HG02588 (cell line): Measurements from ENCODE around the gene YJEFN3.

ENCODE experiments used
- ATAC-seq: cut with Tn5 transposase; IDR thresholded peaks from one replicate; pipeline ENCODE4 v1.9.1; 2021; ENCODE audit warnings: mild to moderate bottlenecking, moderate library complexity; ENCODE audit not compliant: unreplicated experiment

YJEFN3 gene

DNA sequence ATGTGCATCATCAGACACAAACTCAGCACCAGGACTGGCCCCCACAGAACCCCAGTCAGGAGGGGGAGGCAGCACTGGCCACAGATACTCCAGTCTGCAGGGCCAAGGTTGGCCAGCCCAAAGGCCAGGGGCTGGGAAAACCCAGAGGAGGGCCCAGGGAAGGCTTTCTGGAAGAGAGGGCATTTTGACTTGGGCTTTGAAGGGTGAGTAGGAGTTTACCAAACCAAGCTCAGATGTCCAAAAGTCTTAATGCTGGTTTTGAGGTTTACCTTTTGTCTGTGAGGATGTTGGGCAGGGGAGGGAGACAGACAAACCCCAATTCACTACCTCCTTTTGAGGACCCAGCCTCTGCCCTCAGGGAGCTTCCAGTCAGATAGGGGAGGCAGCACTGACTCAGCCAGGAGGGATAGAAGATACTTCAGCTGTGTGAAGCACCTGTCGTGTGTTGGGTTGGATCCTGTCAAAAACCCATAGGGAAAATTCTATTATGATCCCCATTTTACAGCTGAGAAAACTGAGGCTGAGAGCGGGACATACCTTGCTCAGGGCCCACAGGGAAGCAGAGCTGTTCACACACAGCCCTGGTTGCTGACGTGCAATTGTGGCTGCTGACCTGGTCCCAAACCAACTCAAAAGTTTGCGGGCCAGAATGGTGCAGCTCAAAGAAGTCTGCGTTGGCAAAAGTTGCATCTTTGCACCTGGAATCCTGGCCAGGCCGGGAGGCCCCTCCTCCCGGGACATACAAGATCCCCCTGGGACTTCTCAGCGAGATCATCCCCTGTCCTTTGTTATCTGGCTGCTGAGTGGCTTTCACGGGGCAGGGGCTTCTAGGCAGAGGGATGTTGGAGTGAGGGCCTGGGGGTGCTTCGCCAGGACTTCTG is 22.5 kb downstream of the YJEFN3 start:
- ATAC-seq: no peak

DNA sequence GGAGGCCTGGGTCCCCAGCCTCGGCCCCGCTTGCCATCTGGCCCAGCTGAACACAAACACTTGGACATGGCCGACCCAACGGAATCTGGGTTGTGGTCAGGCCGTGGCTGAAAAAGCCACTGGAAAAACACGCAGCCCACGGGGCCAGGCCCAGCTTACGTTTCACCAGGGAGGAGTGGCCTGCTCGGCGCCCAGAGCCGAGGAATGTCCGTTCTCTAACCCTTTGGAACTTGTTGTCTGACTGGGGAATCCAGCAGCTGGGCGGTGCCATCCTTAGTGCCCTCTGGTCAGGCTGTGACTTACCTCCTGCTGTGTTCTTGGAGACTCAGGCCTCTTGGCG is 23.1 kb downstream of the YJEFN3 start:
- no peak for ATAC-seq

DNA sequence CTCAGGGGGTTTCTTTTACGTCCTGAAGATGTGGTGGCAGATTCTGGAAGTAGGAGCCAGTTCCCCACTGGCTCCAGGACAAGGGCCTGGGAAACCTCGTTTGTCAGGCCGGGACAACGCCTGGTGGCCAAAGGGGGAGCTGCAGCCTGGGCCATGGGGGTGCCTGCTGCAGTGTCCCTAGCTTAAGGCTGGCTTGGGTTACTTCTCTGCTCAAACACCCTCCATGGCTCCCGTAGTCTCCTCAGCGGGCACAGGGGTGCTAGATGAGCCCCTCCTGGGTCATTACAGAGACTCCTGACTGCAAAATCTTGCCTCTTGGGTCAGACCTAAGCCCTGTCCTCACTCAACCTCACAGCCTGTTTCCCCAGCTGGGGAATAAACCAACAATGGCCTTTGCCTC is 24.1 kb downstream of the YJEFN3 start:
- no peak for ATAC-seq

DNA sequence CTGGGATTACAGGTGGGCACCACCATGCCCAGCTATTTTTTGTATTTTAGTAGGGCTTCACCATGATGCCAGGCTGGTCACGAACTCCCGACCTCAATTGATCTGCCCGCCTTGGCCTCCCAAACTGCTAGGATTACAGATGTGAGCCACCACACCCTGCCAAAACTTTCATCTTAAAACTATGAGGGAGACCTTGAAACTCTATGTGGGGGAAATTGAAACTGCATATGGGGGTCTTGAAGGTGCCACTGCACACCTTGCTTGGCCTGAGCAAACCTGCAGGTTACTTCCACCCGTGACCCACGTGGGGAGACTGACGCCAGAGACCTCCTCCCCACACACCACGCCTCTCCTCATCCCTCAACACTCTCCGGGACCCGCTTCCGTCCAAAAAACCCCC is 25.0 kb downstream of the YJEFN3 start:
- ATAC-seq: no peak

DNA sequence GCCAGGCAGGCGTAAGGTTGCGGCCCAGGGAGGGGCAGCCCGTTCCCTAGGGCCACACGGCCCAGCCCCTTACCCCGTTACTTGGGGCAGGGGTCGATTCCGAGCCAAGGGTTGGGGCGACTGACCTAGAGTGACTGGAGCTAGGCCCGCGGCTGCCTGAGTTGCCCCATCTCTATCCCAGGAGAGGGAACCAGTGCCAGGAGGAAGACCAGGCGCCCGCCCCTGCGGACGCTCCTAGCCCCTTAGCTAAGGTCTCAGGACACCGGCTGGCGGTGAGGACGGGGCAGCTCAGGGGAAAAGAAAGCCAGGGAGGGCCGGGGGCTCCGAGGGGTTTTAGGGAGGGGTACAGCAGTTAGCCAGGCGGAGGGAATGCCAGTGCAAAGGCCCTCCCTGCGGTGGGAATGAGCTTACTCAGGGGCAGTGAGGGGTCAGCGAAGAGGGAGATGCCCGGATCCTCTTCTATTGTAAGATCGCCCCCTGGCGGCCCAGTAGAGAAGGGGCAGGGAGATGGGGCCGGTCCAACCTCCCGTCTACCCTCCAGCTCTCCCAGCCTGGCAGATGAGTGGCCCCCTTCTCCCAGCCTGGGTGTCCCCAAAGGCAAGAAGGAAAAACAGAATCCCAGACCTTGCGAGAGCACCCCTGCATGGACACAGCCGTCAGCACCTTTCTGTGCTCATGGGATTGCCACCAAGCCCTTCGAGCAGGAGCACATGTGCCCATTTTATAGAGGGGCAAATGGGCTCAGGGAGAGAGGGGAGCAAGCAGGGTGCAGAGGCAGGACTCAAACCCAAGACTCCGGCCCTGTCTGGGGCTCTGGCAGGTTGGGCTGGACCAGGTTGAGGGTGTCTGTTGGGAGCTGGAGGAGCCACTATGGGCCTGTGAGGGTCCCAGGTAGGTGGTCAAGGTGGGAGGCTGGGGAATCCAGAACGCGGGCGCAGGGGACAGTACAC is 25.6 kb downstream of the YJEFN3 start:
- no peak for ATAC-seq

DNA sequence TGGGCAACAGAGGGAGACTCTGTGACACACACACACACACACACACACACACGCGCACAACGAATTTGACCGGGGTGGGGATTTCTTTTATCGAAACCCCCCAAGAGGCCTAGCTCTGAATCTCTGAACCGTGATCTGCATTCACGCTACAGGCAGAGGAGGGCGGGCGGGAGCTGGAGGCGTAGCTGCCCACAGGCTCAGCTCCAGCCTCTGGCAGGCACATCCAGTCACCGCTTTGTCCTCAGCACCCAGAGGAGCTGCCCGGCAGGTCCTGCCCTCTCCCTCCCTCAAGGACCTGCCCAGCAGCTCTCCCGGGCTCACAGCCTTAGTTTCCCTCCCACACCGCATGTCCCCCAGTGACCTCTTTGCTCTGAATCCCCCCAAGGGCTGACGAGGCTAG is 29.3 kb downstream of the YJEFN3 start:
- no peak for ATAC-seq

DNA sequence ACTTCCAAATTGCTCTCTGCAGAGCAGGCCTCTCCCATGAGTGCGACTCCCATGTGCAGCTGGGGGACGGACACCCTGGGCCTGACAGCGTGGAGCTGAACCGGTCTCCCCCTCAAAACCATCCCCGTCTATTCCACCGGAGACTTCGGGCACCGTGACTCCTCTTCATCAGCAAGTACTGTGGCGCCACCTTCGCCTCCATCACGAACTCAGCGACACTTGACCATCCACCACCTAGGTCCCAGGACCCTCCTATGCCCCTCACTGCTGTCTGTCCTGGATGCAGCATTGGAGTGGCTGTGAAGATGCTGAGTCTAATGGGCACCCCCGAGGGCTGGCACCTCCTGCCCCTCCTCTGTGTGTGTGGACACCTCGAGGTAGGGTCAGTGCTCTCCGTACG is 29.9 kb downstream of the YJEFN3 start:
- ATAC-seq: no peak

DNA sequence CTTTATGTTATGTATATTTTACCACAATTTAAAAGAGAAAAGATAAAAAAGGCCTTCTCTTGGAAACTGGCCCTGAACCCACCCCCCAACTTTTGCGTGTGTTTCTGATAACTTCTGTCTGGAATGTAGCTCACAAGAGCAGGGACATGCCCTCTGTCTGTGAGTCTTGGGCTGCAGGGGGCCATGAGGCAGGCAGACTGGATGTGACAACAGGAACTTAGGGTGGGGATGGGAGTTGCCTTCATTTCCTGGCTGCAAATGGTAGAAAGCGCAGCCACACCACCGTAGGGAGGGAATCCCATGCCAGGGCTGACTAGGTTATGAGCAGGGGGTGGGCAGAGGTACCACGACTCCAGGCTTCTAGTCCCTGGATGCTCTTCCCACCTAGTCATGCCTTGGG is 31.2 kb downstream of the YJEFN3 start:
- ATAC-seq: no peak

DNA sequence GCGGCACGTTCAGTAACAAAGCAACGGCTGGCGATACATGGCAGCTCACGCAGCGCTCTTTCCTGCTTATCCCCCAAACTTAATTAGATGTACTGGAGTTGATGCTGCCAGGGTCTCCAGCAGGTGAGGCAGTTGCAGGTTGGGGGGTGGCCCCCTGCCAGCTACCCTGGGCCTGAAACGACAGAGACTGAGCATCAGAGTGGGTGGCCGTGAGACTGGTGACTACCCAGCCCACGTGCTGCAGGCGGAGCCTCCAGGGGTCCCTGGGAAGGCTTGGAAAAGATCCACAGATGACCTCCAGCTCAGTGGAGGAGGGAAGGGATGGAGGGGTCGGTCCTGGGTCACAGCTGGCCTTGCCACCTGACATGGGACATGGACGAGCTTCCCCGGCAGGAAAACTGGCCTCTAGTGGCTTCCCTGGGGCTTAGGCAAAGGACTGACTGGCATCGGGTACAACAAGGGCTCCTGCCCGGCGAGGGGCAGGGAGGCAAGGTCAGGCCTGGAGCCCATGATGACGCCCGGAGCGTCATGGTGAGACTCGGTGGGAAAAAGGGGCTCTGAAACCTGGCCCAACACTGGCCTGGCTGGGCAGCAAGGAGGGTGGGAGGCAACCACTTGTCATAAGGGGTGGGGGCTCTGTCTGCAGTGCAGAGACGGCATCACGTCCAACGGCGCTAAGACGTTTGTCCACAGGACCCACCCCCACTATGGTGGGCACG is 33.4 kb downstream of the YJEFN3 start:
- ATAC-seq: no peak

DNA sequence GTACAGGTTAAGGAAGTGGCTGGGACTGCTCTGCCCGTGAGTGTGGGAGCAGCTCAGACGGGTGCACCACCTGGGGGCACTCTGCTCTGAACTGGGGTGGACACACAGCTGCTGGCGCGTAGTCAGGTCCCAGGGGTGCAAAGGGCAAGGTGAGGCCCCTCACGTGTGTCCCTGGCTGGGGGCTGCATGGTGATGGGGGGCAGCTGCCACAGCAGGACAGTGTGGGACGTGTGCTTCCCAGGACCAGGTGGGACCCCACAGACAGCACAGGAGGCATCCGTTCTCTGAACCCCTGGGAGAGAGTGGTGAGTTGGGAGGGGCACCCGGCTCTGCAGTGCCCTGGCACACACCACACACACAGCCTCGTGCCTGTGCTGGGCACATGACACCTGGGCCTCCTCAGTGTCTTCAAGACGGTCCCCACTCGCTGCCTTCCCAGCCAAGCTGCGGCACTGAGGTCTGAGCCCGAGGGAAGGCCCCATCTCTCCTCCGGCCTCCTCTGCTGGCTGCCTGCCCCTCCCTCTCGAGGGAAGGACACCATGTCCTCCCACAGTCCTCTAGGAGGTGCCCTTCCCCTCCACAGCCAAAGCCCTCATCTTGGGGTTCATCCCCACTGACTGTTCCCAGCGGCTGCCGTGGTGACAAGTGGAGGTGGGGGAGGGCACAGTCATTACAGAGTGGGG is 34.1 kb downstream of the YJEFN3 start:
- no peak for ATAC-seq

DNA sequence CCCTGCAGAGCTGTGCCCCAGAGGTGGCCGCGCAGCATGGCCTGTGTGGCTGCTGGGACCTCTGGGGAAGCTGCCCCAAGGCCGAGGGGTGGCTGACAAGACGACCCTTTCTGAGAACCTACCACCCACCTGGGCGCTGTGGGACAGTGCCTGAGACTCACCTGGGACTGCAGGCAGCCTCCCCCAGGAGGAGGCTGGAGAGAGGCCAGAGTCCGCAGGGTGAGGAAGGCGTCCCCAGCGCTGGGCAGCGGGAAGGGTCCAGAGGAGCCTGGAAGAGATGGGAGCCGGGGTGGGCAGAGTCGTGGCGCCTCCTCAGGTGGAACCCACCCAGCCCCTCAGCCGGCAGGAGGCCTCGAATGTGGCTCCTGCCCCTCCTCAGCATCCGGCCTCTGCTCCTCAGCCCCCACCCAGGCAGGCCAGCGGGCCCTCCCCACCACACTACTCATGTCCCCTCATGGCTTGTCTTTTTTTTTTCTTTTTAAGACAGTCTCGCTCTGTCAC is 34.7 kb downstream of the YJEFN3 start:
- no peak for ATAC-seq

DNA sequence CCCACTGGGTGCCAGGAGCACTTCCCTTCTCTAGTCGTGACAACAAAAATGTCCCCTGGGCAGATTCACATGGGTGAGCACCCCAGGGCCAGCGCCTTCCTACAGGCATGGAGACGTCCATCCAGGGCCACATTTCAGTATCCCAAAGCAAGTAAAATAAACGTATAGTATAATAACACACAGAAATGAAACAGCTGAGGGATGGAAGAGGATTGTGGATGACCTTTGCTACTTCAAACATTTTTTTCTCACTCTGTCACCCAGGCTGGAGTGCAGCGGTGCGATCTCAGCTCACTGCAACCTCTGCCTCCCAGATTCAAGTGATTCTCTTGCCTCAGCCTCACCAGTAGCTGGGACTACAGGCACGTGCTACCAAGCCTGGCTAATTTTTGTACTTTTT is 37.6 kb downstream of the YJEFN3 start:
- no peak for ATAC-seq

DNA sequence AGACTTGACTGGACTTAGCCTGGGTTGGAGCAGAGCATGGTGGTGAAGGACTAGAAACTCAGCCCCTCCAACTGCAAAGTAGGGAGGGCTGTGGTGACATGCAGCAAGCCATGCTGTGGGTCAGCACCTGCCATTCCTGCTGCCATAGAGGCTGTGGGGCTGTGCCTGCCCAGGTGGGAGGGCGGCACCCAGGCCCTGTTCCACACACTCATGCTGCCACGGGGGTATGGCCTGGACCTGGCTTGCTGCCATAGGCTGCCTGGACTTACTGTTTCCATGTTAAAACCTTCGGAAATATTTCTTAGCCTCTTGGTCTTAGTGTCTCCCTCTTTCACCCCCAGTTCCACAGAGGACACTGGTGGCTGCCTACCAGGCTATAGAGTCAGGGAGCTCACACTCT is 38.7 kb downstream of the YJEFN3 start:
- ATAC-seq: no peak

DNA sequence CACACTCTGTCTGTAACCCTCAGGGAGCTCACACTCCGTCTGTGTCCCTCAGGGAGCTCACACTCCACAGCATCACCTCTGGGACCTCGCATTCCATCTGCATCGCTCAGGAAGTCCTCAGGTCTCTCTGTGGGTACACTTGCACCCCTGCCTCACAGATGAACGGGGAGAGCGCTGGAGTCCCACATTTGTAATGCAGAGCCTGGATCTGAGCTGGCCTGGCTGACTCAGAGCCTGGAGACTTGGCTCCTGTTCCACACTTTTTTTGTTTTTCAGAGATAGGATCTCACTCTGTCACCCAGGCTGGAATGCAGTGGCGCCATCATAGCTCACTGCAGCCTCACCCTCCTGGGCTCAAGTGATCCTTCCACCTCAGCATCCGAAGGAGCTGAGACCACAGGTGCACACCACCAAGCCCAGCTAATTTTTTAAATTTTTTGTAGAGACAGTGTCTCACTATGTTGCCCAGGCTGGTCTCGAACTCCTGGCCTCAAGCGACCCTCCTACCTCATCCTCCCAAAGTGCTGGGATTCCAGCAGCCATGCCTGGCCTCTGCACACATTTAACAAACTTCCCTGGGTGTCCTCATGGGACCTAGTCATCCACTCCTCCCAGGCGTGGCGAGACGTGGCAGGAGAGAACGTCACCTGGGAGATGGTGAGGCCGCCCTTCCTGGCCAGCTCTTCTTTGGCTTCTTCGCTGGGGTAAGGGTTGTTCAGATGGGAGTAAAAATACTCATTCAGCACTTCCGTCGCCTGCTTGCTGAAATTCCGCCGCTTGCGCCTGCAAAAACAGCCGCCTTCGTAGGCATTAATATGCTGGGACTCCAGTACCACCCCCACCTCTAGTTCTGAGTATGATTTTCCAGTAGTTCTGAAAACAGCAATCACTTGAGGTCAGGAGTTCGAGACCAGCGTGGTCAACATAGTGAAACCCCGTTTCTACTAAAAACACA is 40.4 kb downstream of the YJEFN3 start:
- ATAC-seq: no peak

DNA sequence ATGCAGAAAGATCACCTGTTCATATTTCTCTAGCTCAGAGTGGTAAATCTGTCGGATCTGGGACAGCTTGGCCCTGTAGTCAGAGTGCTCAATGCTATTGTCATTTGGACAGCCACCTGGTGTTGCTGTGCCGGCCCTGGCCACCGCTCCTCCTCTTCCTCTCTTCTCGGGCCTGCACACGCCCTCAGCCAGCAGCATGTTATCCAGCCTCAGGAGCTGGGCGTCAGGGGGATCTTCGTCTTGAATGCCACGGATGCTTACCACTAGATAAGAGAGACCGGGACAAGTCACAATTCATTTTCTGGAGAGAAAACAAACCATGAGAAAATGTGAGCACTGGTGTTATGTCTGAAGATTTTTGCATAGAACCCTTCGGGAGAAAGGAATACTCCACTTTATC is 41.9 kb downstream of the YJEFN3 start:
- ATAC-seq: no peak

DNA sequence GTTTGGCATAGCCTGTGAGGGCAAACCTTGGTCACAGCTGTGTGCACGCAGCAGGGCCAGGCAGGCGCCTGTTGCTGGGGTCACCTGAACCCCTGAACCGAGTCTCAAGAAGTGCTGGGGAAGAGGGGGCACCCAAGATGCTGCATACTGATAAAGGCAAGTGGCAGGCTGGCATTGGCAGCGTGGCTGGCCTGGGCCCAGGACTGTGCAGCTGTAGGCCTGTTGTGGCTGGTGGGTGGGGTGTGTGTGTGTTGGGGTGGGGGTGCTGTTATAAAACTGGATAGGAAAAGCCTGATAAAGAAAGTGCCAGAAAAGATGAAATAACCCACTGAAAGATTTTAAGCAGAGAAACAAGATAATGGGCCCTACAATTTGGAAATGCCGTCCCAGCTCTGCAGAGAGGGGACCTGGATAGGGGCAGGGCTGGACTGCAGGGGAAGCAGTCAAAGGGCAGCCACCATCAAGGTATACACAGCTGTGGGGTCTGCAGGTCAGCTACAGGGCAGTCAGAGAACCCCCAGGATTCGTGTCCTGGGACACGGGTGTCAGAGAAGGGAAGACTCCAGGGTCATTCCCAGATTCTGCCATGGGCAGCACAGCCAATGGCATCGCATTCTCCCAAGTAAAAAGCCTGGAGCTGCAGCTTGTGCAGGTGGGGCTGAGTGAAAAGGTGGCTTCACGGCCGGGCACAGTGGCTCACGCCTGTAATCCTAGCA is 42.5 kb downstream of the YJEFN3 start:
- ATAC-seq: no peak

DNA sequence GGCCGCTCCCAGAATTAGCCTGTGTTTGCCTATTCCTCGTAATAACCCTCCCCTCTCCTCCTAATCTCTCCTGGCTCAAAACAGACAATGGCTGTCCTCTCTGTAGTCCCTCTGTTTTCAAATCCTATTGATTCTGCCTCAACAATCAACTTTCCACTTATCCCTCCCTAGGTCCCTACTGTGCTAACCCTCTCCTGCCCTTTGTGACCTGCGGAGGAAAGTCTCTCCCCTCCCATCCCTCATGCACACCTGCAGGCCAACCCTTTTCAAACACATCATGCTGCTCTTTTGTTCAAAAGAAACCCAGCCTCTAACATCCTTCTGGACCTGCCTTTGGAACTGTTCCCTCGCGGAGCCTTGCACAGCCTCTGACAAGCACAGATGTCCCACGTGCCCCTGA is 46.7 kb downstream of the YJEFN3 start:
- no peak for ATAC-seq

DNA sequence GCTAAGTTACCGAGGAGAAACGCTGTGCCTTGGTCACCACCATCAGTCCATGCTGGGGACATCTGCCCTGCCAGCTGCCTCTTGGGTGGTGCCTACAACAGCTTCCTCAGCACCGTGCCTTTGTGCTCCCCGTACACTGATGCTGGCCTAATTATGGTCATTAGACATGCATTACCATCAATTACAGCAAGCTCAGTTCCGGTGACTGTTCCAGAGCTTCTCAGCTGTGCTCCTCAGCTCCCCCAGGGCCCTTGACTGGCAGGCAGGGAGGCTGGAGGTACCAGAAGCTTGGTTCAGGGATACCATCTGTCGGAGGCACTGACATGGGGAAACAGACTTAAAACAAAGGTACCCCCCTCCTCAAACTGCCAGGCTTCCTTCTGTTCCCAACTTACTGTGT is 49.5 kb downstream of the YJEFN3 start:
- no peak for ATAC-seq
